Measurements from ENCODE around the gene PRIM2.
"Not testable (repeated sequence)": the region's sequence is repeated elsewhere in the genome, so short reads cannot be mapped to it uniquely, and the experiment has no call there.

- not testable (repeated sequence) for TF ChIP-seq CTCF (IDR thresholded peaks at IDR 0.05; ENCODE audit: poor library complexity); EZH2phosphoT487 (IDR thresholded peaks at IDR 0.05; ENCODE audit: low read depth, severe bottlenecking, unreplicated experiment); EZH2 (IDR thresholded peaks at IDR 0.05; ENCODE audit: borderline replicate concordance)
These were observed 162.8 kb downstream of the PRIM2 start for GRCh38 chr6:57480194-57480593.

All from hepatocyte (in vitro differentiated cells).